DND-41 (cell line): ENCODE results near the gene CD276.

ENCODE experiments used
- CTCF ChIP-seq: IDR thresholded peaks from 2 replicates; pipeline ENCODE4 v1.5.1; 2012; ENCODE audit warnings: borderline replicate concordance, low read length, moderate library complexity, mild to moderate bottlenecking; ENCODE audit not compliant: poor library complexity, severe bottlenecking; ENCODE audit errors: extremely low read depth
- EZH2 ChIP-seq: IDR thresholded peaks from 3 replicates; pipeline ENCODE4 v1.6.1; 2012; ENCODE audit warnings: borderline replicate concordance, low read depth, mild to moderate bottlenecking, moderate library complexity, low read length, inconsistent platforms; ENCODE audit not compliant: severe bottlenecking

- TF ChIP-seq EZH2 (no peak), CTCF (no peak)
Measured at GRCh38 chr15:73722425-73722824, 38.2 kb downstream of the CD276 start.
